HG02610 (cell line): ENCODE measurements around the gene C2CD3.

ENCODE experiments used
- ATAC-seq: cut with Tn5 transposase; IDR thresholded peaks from one replicate; pipeline ENCODE4 v1.9.1; 2021; ENCODE audit warnings: mild to moderate bottlenecking, moderate library complexity; ENCODE audit not compliant: unreplicated experiment

C2CD3 gene

DNA sequence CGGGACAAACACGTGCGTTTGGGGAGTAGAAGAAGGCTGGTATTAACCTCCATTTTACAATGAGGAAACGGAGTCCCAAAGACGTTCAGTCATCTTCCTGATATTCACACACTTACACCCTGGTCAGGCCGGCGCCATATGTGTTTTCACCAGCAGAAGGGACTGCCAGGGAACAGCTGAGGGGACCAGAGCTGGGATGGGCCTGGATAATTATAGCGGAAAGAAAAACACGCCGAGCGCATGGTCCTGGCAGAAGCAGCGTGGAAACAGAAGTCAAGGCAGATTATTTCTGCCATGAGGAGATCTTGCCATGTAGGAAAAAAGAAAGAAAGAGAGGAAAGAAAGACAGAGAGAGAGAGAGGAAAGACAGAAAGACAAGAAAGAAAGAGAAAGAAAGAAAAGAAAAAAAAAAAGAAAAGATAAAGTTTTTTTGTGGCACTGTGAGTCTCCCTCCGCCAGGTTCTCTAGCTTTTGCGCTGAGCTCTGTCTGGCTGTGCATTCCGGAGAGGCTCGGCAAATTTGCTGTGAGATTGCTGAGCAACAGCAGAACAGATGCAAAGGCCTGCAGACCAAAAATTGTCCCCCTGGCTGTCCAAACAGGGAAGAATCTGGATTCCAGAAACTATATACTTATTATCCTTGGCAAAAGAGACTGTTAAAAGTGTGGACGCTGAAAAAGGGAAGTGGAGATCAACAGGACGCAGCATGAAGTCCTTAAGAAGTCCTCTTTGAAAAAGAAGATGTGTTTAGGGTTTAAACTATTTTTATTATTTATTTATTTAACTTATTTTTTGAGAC lies 186.9 kb downstream of the C2CD3 start:
- no peak for ATAC-seq

DNA sequence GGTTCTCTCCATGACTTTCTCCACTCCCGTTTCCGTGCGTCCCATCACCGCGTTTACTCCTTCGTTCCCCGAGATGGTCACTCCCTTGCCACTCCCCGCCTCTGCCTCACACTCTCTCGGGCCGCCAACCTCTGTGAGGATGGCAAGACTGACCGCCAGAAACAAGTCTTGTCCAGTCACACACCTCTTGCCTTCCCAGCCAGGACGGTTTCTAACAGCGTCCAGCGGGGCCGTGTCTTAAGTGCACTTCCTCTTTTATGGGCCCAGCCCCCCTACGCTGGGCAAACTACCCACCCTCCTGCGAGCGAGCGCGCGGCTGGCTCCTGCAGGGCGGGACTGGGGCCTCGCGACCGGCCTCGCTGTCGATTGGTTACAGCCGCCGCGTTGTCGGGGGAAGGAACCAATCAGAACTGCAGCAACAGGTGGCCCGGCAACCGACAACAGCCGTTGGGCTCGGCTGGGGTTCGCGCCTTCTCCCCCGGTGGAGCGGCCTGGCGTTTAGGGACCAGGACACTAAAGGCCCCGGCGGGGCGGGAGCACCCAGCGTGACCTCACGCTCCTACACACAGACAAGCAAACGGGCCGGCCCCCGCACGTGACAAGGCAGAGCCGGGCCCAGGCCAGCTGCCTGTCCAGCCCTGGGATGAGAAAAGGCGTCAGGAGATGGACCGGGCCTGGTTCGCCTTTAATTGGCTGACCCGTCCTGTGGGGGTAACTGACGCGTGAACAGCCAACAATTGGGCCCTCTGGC lies 187.6 kb downstream of the C2CD3 start:
- ATAC-seq = peak; percentile 72

DNA sequence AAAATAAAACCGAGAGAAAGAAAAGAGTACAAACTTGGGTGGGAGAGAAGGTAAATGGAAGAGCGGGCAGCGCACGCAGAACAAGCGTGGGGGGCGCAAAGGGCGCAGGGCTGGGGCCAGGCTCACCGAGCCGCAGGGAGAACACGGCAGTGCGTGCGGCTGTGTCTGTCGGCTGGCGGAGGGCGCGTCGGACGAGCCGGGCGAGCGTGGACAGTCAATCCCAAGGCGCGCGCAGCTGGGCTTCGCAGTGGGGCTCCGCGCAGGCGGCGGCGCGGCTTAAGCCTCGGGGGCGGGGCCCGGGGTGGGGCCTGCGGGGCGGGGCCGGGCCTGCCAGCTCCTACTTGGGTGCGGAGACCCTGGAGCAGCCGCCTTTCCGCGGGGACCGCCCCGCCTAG lies 188.2 kb downstream of the C2CD3 start, which contains the start of gene UCP2:
UCP2 (minus strand) TSS at position 249 of the 395 bp plus-strand sequence. CDS start 4,465 bp downstream, outside the sequence.
- peak; percentile 40 for ATAC-seq

DNA sequence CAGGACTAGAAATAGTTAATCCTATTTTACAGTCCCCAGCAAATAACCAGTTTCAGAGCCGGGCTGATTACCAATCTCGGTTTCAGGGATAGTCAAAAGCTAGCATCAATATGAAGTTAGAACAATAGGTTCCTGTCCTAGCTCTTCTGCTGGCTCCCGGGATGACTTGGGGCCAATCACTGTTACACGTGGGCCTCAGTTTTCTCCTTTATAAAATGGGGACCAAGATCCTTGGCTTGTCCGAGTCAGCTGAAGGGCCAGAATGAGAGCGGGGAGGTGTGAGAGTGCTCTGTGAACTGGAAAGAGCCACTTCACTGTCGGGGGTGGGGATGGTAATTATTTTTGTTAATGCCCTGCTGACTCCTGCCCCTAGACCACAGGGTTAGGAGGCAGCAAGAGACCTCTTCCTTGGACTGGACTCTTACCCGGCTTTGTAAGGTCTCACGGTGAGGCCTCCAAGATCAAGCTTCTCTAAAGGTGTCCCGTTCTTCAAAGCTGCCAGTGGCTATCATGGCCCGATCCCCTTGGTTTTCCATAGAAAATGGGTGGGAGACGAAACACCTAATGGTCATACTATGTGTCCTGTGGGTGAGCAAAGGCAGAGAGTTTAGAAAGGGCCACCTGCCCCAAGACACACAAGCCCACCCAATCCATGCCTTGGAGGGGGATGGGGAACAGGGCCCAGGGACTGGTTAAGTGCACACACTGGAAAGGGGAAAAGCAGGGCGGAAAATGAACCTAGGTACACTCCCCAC lies 189.6 kb downstream of the C2CD3 start:
- no peak for ATAC-seq

DNA sequence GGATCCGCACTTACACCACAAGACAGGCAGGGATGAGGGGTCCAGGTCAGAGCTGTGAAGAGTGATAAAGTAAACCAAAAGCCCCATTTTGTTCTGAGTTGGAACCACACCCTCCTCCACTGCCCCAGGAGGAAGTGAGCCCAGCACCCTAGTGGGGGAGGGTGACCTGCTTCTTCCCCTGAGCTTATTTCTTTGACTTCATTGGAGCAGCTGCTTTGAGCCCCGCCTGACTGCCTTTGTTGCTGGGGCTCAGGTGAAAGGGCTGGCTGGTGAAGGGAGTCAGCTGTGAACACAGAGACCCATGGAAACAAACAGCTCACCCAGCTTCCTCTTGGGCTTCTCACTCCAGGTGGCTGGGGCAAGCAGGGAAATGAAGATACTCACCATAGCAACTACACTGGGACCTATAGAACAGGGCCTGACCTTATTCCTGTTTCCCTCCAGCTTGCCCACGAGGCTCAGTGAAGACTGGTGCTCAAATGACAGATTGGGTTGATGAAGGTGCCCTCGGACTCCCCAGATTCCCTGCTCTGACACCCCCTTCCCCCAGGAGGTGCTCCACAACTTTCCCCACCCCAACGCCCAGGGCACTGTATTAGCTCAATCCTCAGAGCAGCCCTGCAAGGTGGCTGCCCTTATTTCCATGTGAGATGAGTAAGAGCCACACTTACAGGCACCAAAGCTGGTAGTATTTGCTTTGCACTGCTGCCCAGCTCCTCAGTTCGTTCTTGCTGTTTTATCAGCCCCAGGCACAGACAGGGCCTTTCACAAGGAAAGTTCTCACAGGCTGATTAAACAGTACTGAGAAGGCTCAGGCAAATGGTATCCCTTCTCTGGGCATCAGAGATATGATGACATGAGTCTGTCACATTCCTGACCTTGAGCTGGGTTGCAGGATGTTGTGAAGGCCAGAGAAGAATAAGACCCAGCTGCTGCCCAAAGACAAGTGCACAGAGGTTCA lies 190.5 kb downstream of the C2CD3 start:
- peak; percentile 56 for ATAC-seq

DNA sequence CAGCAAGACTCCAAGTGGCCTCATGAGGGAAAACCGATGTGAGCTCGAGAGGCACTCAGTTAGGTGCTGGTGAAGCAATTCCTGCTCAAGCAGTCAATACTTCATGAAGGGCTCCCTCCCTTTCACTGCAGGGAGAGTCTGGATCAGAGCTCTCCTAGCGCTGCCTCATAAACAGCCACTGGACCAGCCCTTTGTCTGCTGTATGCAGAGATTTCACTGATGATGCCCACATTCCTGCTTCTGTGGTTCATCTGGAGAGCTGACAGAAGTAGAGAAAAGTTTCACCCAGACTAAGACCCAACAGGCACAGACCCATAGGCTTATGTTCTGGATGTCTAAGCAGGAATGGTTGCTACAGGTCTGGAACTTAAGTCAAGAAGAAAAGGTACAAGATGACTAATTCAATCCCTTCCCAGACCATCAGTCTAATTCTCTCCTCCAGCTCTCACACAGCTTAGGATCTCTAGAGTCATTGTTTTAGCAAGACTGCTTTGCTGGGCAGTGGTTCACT lies 192.2 kb downstream of the C2CD3 start:
- no peak for ATAC-seq

DNA sequence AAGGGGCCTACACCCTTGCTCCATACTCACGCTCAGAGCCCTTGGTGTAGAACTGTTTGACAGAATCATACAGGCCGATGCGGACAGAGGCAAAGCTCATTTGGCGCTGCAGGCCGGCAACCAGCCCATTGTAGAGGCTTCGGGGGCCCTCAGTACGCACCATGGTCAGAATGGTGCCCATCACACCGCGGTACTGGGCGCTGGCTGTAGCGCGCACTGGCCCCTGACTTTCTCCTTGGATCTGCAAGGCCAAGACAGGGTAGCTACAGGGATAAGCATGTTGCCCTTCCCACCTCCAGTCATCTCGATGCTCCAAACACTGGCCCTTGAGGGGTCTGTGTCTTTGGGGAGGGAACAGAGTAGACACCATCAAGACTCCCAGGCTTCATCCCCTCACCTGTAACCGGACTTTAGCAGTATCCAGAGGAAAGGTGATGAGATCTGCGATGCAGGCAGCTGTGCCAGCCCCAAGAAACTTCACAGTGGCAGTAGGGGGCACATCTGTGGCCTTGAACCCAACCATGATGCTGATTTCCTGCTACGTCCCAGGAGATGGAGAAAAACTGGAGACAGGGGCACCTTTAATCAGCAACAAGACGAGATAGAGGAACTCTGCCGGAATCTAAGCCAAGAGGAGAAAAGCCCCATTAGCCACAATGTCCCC lies 192.8 kb downstream of the C2CD3 start:
- ATAC-seq = no peak

DNA sequence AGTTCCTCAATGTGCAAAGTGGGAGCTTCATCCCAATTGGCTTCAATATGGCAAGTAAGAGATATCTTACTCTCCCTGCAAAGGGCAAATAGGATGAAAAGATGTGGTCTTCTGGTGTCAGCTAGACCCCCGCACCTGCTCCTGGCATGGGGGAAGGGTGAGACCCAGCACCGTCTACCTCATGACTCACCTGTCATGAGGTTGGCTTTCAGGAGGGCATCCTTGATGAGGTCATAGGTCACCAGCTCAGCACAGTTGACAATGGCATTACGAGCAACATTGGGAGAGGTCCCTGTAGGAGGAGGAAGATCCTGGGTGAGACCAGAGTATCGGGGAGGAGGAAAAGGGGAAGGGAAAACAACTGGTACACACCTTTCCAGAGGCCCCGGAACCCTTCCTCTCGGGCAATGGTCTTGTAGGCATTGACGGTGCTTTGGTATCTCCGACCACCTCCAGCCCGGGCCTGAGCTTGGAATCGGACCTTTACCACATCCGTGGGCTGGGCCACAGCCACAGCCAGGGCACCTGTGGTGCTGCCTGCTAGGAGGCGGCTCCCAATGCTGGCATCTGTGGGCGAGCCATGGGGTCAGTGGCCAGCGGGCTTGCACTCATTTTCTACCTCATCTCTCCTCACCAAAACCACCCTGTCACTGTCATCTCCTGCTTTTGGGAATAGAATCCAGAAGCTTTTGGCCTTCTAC lies 194.2 kb downstream of the C2CD3 start:
- no peak for ATAC-seq

DNA sequence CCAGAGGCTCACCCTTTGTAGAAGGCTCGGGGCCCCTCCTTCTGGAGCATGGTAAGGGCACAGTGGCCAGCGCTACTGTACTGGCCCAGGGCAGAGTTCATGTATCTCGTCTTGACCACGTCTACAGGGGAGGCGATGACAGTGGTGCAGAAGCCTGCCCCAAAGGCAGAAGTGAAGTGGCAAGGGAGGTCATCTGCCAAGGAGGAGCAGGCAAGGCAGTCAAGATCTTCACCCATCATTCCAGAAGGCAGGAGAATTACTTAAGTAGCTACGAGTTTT lies 195.4 kb downstream of the C2CD3 start:
- no peak for ATAC-seq

DNA sequence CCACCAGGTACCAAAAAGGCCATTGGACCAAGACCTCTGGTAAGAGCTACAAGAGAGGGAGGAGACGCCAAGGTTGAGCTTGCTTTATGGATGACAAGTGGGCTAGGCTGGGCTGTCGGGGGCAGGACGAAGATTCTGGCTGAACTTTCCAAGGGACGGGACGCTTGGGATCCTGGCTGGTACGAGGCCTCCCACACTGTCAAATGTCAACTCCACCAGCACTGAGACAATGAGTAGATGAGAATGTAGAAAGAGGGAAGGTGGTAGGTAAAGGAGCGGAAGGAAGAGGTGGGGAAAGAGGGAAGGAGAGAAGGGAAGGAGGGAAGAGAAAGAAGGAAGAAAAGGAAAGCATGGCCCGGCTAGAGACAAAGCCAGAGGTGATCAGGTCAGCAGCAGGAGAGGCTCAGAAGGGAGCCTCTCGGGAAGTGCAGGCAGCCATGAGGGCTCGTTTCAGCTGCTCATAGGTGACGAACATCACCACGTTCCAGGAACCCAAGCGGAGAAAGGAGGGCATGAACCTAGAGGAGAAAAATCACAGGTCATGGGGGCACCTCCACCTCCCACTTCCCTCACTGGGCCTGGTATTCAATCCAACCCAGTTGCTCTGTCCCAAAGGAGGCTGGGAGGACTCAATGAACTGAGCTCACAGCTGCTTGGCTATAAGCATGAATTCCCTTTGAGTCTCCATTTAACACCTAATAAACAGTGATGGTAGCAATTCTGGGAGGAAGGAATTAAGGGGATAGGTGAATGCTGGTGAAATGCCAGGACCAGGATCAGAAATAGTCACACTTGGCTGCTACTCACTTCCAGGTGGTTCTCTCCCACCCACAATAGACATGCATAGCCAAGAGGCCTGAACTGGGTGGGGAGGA lies 196.0 kb downstream of the C2CD3 start:
- no peak for ATAC-seq

DNA sequence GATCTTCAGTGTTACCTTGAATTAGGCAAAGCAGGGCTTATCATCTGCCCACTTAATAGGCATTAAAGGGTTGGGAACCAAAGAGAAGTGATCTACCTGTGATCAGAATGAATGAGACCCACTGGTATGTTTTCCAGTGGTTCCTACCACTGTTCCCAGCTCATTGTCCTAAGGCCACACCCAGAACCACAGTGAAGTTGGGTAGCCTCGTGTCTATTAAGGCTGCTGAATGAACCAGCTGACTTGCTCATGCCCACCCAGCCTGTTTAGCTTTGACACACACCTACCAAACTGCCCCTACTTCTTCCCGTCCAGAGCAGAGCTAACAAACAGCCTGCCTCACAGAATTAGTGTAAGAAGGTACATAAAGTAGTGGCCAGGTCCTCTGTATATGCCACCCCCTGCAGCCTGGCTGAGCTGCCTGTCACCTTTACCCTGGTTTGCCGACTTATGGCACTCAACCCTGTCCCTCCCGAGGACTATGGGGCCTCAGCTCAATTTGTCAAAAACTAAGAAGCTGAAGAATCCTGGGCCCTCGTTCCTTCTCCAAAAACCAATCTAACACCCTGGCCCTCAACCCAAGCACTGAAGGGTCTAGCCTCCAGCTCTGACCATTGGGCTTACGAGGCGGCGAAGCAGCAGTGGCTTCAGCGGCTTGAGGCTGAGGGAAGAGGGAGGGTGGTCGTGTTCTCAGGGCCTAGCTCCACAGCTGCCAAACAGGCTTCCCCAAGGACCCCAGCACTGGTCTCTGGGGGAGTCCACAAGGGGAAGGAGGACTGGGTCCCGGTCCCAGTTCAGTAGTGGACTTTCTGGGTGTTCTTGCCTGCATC lies 198.0 kb downstream of the C2CD3 start:
- no peak for ATAC-seq

DNA sequence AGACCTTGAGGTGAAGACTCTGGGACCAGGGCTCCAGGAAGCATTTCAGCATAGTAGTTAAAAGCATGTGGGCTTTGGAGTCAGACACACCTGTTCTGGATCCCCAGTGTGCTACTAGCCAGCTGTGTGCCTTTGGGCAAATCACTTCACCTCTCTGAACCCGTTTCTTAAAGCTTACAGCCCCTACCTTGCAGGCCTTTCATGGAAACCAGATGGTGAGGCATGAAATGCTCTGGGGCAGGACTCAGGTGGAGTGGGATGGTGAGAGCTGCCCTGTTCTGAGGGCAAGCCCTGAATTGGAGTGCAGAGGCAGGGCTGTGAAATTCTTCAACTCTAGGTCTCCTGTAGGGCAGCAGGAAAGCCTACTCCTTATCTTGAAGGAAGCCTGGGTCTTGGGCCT lies 198.6 kb downstream of the C2CD3 start:
- no peak for ATAC-seq

DNA sequence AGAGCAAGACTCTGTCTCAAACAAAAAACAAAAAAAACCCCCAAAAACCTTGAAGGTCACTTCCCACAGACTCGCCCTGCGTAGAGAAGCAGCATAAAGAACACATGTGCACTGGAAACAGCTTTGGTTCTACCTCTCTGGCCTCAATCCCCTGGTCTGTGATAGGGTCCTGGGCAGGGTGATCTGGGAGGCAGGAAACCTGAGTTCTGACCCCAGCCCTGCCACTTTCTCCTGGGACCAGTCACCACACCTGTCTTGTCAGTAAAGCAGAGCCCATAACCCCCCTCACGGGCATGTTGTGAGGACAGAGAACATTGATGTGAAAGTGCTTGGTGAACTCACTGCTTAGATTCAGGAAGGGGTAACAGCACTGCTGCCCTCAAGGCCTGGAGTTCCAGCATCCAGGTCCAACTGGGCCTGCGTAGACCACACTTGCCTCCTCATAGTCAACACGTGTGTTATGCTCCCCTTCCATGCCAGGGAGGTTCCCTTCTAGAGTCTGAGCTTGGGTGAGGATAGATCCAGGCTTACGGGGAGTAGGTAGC lies 199.6 kb downstream of the C2CD3 start:
- ATAC-seq = no peak

DNA sequence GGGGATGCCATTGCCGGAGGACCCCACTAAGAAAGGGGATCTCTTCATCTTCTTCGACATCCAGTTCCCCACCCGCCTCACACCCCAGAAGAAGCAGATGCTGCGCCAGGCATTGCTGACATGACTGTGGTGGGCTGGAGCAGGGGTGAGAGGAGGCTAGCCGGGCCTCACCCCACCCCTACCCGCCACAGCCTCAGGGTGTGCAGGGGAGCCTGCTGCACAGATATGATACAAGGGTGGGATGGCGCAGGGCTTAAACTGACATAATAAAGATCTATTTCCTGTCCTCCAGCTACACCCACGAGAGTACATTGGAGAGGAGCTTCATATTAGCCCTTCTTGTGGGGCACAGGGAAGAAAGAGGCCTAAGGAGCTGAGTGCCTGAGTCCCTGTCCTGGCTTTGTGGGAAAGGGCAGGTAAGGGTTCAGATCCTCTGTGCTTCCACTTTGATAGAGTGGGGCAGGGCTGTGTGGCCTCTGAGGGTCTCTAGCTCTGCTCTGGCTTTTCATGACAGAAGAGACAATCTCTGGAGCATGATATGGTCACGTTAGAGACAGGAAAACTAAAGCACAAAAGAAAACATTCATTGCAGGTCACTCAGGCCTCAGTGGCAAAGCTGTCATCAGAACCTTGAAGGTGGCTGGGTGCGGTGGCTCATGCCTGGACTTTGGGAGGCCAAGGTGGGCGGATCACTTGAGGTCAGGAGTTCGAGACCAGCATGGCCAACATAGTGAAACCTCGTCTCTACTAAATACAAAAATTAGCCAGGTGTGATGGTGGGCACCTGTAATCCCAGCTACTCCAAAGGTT lies 200.6 kb downstream of the C2CD3 start:
- ATAC-seq = no peak

DNA sequence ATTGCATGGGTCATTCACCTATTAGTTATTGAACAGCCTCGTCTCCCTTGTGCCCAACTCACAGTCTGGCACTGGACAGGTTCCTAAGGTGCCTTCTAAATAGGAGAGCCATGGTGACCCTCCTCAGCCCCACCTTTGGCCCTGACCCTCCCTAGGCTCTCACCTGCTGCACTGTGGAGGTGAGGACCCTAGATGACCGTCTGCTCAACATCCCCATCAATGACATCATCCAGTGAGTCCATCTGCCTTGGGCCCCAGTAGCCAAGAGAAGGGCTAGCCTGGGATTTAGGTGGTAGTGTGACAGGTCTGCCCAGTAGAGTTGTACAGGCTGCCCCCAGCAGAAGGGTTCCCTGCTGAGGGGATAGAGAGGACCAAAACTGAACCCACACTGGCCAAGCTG lies 201.7 kb downstream of the C2CD3 start:
- ATAC-seq = no peak

DNA sequence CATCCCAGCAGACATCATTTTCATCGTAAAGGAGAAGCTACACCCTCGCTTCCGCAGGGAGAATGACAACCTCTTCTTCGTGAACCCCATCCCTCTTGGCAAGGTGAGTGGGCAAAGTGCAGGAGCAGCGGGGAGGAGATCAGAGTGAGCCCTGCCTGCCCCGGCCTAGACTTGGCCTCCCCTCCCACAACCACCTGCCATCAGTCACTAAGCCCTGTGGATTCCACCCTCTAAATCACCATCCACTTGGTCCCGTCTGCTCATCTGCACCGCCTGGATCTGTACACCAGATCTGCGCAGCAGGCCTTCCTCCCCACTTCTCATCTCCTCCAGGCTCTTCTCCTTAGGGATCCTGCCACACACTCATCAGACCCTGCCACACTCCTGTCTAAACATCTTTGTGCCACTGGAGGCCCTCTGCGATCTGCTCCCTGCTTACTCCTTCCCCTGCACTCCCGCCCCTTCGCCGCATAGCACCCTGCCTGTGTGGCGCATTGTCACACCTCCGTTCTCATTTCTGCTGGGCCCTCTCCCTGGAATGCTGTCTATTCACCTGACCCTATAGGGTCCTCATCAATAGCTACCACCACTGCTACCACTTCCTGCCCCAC lies 202.3 kb downstream of the C2CD3 start:
- no peak for ATAC-seq
